Activated CD8-positive, alpha-beta memory T cell treated with anti-CD3 and anti-CD28 coated beads for 24 hours (primary cell): ENCODE measurements around the gene GOLPH3.
"Not testable (repeated sequence)": the region's sequence is repeated elsewhere in the genome, so short reads cannot be mapped to it uniquely, and the experiment has no call there.

ENCODE experiments used
- DNase-seq: peaks from one replicate; pipeline ENCODE4 v3.0.0-alpha.2; 2020

The GOLPH3 gene

DNA sequence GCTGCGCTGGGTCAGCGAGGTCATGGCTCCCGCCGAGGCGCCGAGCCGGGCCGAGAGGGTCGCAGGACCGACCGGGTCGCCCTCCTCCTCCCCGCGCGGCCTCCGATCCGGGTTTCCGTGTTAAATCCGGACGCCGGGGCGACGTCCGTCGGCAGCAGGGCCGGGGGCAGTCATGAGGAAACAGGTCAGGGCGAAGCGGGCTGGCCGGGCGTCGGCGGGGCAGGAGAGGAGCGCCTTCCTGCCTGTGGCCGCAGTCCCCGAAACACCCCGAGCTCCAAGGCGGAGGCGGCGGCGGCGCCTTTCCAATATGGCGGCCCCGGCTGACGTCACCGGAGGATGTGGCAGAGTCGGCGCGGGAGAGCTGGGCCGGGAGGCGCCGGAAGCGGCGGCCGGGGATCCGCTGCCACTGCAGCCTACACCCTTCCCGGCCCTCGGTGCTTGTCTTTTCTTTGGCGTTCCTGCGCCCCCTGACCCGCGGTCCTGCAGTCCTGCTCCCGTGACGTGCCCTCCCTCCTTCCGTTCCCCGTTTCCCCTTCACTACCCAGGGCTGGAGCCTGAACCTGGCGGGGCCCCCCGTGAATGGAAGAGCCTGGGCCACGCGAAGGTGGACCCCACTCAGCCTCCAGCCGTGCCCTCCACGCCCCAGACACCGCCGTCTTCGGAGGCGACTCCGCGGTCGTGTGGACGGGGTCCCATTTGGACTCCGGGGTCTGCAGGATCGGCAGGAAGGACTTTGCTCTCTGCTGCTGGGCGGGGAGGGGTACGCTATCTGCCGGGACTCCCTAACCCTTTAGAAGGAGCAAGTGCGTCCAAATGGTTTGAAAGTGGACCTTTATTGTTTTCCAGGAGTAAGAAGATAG lies at the start of gene GOLPH3:
Gene GOLPH3, minus strand, starts transcription at position 309 of the 860 bp plus-strand sequence. Its CDS starts 285 bp downstream, at position 24.
- DNase-seq = peak; percentile 96

DNA sequence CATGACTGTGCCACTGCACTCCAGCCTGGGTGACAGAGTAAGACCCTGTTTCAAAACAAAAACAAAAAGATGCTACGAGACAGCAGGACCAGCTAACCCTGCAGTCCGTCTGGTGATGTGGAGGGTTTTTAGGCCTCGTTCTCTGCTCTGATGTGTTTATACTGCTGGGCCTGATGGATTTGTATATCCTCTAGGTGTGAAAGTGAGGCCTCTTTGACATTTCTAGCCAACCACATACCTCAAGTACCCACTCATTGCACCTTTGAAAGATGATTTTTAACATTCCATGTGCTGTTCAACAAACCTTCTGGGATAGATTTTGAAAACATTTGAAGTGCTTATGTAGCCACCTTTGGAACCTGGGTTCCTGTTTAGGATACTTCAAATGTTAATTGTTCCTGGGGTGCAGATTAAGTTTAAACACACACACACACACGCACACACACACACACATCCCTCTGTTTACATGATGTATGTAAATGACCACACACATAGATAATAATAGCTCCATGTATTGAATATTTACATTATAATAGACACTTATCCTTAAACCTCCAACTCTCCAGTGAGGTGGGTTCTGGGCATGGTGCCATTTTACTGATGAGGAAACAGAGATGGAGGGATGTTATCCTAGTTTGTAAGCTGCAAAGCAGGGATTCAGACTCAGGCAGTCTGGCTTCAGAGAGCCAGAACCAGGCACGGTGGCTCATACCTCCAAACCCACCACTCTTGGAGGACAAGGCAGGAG lies 48.8 kb upstream of the GOLPH3 start:
- DNase-seq = no peak

DNA sequence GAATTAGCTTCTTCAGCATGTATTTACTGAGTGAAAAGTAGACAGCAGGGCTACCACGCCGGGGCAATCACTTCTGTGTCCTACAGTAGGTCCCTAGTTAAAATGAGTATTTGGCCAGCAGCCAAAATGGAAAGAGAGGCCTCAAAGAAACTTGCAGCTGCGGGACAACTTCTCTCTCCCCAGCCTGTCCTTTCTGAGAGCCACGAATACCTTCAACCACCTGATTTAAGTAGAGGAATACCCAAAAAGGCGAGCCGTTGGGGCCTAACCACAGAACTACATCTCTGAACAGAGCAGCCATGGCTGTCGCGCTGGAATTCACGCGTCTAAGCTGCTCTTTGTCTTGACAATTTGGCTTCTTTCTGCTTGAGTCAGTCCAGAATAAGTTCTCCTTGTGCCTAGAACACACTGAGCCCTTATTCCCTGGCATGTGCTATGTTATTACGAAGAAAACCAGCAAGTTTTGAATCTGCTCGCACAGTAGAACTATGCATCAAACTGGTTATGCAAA lies 43.8 kb upstream of the GOLPH3 start:
- DNase-seq = no peak

DNA sequence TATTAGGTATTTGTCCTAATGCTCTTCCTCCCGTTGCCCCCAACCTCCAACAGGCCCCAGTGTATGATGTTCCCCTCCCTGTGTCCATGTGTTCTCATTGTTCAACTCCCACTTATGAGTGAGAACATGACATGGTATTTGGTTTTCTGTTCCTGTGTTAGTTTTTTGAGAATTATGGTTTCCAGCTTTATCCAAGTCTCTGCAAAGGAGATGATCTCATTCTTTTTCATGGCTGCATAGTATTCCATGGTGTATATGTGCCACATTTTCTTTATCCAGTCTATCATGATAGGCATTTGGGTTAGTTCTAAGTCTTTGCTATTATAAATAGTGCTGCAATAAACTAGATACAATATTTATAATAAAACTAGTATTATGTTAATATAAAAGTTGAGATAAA lies 40.2 kb upstream of the GOLPH3 start:
- DNase-seq = not testable (repeated sequence)

DNA sequence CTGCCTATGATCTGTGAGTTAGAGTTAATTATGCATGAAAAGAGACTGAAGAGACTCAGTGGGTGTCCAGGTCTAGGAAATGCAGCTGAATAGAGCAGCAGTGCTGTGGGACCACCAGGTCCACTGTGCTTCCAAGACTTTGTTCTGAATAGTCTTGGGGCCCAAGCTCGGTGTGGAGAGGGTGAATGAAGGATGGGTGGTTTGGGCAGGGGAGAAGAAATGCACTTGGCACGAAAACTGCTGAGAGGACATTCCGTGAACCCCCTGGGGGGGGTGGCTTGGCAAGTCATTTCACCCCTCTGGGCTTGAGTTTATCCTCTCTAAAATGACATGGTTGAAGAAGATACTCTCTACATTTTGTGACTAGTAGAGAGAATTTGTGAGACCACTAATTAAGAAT lies 36.0 kb upstream of the GOLPH3 start:
- no peak for DNase-seq

DNA sequence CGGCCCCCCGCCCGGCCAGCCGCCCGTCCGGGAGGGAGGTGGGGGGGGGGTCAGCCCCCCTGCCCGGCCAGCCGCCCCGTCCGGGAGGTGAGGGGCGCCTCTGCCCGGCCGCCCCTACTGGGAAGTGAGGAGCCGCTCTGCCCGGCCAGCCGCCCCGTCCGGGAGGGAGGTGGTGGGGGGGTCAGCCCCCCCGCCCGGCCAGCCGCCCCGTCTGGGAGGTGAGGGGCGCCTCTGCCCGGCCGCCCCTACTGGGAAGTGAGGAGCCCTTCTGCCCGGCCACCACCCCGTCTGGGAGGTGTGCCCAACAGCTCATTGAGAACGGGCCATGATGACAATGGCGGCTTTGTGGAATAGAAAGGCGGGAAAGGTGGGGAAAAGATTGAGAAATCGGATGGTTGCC lies 34.7 kb upstream of the GOLPH3 start:
- not testable (repeated sequence) for DNase-seq

DNA sequence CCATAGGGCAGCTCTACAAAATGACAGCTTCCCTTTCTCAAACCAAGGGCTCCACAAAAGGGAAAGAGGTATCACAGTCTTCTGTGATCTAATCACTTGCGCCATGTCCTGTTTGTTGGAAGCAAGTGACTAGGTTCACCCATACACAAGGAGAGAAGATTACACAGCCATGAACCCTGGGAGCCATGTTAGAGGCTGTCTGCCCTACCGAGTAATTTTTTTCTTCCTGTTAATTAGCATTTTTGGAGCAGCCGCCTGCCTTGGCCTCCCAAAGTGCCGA lies 33.2 kb upstream of the GOLPH3 start:
- DNase-seq = no peak

DNA sequence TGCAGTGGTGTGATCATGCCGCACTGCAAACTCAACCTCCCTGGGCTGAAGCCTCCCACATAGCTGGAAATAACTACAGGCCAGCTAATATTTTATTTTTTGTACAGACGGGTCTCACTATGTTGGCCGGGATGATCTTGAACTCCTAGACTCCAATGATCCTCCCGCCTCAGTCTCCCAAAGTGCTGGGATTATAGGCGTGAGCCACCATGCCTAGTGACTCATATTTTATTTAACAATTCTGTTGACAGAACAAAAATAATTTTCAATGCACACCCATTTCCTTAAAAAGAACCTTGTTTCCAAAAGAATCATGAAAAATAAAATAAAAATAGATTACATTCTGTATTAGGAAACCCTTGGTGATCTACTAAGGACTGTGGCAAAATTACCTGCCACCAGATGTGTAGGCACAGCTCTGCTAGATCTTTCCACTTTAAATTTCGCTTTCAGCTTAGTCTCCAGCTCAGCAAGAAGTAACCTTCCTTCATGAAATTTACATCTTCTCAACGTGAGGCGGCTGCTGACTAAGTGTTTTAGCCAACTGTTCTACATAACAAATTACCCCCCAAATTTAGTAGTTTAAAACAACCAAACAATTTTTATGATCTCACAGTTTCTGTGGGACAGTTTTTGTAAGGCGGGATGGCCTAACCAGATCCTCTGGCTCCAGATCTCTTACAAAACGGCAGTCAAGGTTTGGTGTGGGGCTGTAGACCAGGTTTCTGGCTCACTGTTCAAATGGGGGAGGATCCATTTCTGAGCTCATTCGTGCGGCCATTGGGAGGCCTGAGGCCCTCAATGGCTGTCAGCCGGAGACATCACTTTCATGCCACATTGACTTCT lies 32.6 kb upstream of the GOLPH3 start:
- DNase-seq = peak; percentile 17

DNA sequence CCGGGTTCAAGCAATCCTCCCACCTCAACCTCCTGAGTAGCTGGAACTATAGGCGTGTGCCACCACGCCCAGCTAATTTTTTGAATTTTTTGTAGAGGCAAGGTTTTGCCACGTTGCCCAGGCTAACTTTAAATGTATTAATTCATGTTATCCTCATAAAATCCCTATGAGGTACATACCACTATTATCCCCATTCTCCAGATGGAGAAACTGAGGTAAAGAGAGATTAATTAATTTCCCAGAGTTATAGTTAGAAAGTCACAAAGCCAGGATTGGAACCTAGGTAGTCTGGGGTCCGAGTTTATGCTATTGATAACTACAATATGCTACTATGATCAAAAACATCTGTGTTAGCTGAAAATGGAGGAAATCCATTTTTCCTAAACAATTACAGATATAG lies 31.9 kb upstream of the GOLPH3 start:
- no peak for DNase-seq

DNA sequence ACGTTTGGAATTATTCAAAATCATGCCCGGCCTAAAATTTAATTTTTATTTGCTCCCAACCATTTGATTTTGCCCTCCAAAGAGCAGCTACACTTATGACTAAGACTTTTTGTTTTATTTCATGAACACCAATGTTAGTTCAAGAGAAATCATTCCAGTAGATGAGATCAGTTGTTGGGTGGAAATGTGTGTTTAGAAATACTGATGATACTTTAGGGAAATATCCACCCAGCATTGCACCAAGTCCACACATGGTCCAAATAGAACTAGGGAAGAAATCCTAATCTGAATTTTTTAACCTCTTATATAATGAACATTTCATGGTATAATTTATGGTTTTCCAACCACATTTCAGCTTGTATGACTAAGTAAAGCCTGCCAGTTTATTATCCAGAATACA lies 28.3 kb upstream of the GOLPH3 start:
- no peak for DNase-seq

DNA sequence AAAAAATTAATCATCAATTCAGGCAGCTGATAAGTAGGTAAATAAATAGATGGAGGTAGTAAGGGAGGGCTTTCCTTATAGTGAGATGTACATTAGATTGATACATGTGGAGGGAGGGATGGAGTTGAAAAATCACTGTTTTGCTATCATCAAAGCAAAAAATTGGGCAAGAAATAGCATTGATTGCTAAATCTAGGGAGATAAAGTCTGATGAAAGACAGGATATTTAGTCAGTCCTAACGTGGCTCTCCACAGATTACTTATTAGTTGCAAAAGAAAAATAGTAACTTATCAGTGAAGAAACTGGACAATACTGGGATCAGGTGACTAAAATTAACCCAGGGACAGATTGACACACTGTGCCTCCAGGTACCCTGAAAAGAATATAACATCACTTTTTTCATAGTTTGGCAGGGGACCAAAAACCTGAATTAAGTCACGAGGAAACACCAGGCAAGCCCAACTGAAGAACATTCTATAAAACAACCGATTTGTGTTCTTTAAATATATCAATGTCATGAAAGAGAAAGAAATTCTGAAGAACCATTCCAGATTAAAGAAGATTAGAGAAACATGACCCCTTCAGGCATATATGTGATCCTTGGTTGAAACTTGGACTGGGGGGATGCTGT lies 27.1 kb upstream of the GOLPH3 start:
- DNase-seq = no peak

DNA sequence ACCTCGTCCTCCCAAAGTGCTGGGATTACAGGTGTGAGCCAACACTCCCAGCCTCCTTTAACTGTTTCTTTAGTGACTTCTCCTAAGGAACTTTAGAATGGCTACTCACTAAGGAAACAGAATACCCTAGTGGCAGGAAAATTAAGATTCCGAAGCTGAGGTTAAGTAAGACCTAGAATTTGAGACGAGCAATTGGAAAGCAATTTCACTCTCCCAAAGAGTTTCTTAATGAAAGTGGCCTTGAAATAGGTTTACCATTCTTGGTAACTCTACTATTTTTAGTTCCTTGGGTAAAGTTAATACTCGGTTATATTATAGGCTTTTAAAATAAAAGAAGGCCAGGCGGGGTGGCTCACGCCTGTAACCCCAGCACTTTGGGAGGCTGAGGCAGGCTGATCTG lies 22.9 kb upstream of the GOLPH3 start:
- no peak for DNase-seq

DNA sequence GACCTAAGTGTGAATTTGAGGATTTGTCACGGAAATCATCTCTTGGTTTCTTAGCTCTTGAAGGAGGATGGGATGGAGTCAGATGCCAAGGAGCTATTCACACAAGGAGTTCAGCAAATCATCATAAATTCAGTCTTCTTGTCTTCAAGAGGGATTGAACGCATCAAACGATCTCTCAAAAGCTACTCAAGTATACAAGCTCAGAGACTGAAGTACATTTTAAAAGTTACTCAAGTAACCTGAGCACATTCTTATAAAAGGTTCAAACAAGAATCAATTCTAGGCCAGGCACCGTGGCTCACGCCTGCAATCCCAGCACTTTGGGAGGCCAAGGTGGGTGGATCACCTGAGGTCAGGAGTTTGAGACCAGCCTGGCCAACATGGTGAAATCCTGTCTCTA lies 21.1 kb upstream of the GOLPH3 start:
- no peak for DNase-seq

DNA sequence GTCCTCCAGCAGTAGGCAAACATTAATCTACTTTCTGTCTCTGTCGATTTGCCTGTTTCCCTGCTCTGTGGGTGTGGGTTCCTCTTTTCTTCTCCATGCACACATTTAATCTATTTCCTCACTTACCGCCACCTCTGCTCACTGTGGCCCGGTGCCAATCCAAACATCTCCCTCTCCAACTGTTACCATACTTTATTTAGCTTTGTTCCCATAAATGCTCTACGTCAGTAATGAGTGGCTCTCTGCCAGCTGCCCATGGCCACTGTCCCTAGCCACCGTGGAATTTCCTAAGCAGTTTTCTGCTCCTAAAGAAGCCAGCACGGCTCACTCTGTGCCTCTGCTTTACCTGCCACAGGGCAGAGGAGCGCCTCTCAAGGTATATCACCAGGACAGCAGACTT lies 19.5 kb upstream of the GOLPH3 start:
- DNase-seq = no peak

DNA sequence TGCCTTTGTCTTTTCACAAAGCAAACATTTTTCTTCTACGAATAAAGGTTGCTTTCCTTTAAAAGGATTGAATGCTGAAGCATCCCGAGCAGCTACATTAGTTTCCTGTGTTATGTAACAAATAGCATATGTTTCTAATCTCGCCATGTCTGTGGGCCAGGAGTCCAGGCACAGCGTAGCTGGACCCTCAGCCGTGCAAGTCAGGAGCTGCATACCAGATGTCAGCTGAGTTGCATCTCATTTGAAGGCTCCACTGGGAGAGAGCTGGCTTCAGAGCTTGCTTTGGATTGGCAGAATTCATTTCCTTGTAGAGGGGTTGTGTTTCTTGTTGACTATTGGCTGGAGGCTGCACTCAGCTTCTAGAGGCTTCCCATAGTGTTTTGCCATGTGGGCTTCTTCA lies 16.0 kb upstream of the GOLPH3 start:
- no peak for DNase-seq

DNA sequence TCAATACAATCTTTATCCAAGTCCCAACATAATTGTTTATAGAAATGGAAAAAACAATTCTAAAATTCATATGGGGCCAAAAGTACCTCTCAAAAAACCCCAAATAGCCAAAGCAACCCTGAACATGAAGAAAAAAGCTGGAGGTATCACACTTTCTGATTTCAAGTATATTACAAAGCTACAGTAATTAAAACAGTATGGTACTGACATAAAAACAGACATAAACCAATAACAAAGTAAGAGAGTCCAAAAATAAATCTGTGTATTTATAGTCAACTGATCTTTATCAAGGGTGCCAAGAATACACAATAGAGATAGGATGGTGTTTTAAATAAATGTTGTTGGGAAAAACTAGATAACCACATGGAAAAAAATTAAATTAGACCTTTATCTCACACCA lies 13.6 kb upstream of the GOLPH3 start:
- no peak for DNase-seq

DNA sequence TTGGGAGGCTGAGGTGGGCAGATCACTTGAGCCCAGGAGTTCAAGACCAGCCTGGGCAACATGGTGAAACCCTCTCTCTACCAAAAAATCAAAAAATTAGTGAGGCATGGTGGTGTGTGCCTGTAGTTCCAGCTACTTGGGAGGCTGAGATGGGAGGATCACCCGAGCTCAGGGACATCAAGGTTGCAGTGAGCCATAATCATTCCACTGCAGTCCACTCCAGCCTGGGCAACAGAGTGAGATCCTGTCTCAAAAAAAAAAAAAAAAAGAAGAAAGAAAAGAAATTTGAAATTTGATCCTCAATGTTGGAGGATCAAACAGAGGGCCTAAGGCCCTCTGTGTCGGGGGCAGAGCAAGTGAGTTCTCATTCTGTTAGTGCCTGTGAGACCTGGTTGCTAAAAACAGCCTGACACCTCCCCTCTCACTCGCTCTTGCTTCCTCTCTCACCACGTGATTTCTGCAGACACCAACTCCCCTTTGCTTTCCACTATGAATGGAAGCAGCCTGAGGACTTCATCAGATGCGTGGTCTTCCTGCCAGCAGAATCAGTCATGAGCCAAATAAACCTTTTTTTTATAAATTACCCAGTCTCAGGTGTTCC lies 8.4 kb upstream of the GOLPH3 start:
- no peak for DNase-seq

DNA sequence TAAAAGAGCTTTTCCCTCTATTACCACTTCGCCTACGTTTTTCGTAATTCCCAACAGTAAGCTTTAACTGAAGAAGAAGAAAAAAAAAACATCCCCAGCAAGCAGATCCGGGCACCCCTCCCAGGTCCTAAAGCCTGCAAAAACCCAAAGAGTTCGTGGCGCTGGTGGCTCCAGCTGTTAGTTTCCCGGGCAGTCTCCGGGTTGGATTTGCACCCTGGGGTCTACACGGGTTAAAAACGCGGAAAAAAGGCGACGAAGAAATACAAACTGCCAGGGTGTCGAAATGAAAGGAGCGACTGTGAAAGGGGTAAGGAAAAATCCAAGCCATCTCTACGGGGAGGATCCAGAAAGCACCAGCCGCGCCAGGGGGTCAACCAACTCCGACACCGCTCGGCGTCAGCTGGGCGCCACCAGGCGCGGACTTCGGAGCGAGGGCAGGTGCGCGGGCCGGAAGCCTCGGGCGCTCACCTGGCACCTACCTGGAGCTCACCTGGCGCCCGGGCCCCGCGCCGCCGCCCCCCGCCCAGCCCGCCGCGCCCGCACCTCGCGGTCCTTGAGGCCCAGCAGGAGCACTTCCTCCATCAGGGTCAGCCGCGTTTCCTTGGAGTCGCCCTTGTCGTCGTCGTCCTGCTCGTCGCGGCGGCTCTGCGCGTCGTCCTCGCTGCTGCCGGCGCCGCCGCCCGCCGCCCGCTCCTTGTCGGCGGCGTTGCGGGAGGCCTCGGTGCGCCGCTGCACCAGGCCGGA lies 680 bp downstream of the GOLPH3 start:
- no peak for DNase-seq

DNA sequence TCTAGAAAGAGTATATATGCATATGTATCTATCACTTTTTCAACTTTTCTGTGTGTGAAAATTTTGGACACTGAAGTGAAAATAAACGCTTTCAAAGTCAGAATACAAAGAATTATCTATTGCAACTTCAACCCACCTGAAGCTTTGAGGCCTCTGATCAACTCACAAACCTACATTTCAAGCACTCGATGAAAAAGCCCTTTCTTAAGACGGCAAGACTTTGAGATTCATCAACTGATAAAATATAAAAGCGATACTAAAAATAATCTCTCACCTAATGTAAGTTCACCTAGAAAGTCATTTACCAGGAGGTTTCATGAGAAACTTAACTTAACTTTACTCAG lies 1.2 kb downstream of the GOLPH3 start:
- DNase-seq = no peak

DNA sequence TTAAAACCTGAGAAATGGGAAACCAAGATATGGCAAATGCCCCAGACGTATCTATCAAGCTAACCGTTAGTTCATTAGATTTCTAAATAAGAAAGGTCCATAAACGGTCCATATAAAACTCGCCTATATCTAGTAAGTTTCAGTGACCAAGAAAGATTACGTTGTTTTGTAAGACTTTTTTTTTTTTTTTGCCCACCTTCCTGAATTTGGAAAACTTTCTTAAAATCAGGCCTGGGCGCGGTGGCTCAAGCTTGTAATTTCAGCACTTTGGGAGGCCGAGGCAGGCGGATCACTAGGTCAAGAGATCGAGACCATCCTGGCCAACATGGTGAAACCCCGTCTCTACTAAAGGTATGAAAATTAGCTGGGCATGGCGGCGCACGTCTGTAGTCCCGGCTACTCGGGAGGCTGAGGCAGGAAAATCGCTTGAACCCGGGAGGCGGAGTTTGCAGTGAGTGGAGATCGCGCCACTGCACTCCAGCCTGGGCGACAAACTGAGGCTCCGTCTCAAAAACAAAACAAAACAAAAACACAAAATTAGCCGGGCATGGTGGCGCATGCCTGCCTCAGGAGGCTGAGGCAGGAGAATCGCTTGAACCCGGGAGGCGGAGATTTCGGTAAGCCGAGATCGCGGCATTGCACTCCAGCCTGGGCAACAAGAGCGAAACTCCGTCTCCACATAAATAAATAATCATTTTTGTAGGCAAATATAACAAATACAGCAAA lies 1.8 kb downstream of the GOLPH3 start:
- peak; percentile 56 for DNase-seq
